Suppressor macrophage treated with lipopolysaccharide for 4 hours (primary cell): ENCODE measurements around the gene INSC.

Experiments
- DNase-seq: peaks from one replicate; pipeline ENCODE4 v3.0.0-alpha.2; 2020

The INSC gene

GRCh38 chr11:15228331-15228849 is 113.7 kb downstream of the INSC start:
- DNase-seq, result no peak

DNA sequence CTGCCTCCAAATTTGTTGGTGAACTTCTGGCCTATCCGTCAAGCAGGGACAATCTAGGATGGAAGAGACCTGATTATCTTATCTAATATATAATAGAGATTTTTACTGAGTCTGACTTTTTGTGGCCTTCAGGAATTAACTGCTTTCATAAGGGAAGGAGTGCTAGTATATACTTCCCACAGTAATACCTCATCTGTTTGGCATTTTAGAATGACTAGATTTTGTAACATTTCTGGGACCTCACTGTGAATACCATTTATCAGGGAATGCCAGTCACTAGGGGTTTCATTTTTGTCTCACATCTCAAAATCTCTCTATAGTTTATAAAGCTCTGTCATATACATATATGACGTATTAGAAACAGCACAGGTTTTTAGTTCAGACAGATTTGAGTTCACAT is 114.3 kb downstream of the INSC start:
- no peak for DNase-seq

DNA sequence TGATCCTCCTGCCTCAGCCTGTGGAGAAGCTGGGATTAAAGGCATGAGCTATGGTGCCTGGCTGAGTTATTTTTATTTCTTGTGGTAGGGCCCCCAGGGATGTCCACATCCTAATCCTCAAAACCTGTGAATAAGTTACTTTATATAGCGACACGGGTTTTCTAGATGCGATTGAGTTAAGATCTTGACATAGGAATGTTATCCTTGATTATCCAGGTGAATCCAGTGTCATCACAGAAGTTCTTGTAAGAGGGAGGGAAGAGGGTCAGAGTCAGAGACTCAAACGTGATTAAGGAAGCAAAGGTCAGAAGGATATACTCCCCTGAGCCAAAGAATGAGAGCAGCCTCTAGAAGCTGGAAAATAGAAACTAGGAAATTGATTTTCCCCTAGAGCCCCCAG is 117.8 kb downstream of the INSC start:
- no peak for DNase-seq

GRCh38 chr11:15233371-15234165 is 118.8 kb downstream of the INSC start:
- no peak for DNase-seq

GRCh38 chr11:15234796-15235195 is 120.1 kb downstream of the INSC start:
- DNase-seq, result no peak

DNA sequence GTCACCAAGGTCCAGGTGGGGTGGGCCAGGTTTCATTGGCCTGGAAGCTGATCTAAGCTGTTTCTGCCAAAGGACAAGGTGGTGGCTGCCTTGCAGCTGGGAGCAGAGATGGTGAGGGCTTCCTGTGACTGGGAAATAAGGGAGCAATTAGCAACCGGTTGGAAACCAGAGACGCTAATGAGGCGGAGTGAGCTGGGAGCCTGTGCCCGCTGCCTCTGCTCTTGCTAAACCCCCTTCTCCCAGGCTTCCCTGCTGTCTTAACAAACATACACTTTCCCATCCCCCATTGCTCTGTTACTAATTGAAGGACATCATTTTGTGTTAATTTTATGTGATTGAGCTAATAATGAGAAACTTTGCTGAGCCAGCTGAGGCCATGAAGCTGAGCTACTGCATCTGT is 121.8 kb downstream of the INSC start:
- no peak for DNase-seq

GRCh38 chr11:15238856-15239255 is 124.1 kb downstream of the INSC start:
- DNase-seq, result no peak

- DNase-seq, result no peak
These were observed 134.0 kb downstream of the INSC start for GRCh38 chr11:15248749-15249148.

GRCh38 chr11:15258433-15259165 is 143.9 kb downstream of the INSC start:
- no peak for DNase-seq

- no peak for DNase-seq
These were observed 152.3 kb downstream of the INSC start for GRCh38 chr11:15266999-15267398.

GRCh38 chr11:15268598-15268997 is 153.9 kb downstream of the INSC start:
- no peak for DNase-seq

DNA sequence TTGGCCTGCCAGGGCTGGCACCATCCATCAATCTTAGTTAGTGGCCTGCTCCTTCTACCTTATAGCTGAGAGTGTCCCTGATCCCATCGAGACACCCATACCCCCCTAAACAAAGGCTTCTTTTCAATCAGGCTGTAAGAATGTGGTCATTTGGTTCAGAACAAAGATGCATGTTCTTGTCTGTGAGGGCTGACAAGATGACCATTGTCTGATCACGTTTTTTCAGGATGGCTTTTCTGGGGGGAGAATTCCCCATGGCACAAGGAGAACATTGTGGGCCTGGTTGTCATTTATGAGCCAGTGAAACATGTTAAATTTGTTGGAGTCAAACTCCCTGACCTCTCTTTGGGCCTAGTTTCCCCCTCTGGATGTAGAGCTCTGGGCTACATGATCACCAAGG is 160.4 kb downstream of the INSC start:
- no peak for DNase-seq

DNA sequence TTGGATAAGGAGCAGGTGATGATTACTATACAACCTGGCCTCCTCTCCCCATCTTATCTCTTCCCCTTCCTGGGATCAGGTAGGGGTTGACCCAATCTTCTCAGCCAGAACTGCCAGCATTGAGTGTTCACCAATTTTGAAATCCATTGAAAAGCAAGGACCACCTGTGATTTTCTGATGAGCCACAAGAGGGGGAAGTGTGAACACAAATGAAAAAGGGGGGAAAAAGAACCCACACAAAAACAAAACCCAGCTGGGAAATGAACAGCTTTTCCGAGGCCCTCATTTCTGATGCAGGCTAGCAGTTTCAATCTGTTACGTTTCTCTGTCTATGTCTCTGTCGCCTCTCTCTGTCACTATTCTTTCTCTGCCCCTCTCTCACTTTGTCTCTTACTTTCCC is 161.9 kb downstream of the INSC start:
- DNase-seq, result no peak

DNA sequence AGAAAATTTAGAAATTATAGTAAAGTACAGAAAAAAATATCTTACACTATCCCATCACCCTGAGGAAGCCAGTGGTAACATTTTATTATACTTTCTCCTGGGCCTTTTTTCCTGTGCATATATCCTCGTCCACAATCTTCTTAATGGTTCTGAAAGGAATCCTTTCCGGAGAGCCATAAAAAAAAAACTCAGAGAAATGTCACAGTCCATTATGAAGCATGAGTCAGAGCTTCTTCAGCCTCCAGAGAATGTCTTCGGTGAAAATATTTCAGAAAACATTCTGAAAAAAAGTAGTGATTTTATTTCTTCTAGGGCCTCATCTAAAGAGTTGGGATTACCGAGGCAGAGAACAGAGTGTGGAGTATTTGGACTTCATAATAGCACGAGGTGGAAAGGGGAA is 163.4 kb downstream of the INSC start:
- no peak for DNase-seq

DNA sequence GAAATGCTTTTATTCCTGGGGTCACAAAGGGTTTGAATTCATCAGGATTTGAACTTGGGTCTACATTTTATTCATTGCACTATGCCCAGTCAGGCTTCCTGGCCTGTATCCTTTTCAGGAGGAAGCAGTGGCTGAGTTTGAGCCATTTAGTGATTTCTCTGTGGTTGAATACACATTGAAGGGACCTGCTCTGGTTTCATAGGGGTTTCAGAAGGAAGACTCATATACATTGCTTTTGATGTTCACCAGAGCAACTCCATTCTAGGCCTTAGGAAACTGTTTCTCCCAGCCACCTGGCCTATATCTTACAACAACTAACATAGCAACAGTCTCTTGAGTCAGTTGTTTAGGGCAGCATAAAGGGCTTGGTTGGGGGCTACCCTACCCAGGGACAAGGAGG is 165.7 kb downstream of the INSC start:
- DNase-seq, result no peak

- DNase-seq, result no peak
These were observed 168.0 kb downstream of the INSC start for GRCh38 chr11:15282754-15283153.

GRCh38 chr11:15286465-15286864 is 171.7 kb downstream of the INSC start:
- DNase-seq, result no peak

DNA sequence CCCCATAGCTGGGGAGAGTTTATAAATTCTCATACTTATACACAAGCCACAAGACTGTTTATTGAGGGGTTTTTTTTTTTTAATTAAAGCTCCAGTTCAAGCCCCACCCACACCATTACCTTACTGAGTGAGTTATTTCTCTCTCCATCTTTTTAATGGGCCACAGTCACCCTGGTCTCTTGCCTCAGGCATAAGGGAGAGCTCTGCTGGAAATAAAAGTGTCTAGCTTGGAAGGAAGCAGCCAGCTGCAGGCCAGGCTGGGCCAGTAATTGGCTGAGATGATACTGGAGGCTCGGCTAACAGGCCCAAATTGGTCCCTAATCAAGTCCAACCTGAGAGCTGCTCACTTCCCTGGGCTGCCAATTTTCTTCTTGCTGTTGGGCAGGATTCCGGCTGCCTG is 174.1 kb downstream of the INSC start:
- DNase-seq, result no peak

GRCh38 chr11:15289723-15290122 is 175.0 kb downstream of the INSC start:
- DNase-seq, result no peak

GRCh38 chr11:15291885-15292284 is 177.2 kb downstream of the INSC start:
- DNase-seq, result no peak

DNA sequence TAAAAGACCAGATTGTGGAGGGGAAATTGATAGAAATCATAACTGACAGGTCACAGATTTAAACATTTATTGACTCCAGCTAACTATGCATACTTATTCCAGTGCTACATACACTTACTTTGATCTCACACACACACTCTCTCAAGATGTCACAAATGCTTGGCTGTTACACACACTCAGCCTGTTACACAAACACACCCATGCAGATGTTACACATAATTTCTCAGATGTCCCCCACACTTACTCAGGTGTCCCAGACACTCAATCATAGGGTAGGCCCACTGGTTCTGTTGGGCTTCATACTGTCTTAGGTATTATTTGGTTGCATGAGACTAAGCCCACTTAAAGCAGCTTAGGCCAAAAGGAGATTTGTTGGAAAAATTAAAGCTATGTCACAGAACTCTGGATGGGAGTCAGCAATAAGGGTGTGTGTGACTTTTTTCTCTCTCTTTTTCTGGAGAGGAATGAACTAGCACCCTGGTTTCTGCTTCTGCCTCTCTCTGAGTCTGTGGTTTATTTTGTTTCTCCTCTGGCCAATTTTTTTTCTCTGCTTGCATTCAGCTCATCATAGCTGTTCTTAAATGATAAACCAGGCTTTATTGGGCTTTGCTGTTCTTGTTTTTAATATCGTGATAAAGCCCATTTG is 179.4 kb downstream of the INSC start:
- DNase-seq, result no peak

DNA sequence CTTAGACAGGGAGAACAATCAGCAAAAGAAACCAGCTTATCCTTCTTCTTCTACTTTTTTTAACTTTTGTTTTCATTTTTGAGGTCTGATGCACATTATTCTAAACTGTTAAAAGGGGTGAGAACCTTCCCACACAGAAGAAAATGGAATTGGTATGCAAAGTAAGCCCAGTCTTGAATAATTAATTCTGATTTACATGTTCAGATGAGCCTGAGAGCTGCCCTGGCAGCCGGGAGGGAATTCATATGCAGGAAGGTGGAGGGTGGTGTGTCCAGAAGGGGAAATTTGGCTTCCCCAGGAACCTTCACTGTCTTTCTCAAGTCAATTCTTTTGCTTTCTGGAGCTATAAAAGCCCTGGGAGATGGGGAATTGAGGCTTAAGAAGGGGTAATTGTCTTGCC is 181.0 kb downstream of the INSC start:
- no peak for DNase-seq
